Adrenal gland (tissue), 12 donors: ENCODE measurements around the gene LILRA6. TPM values are rescaled to one million over a fixed set of nuclear protein-coding genes. Genes with fewer than 3 reads are reported as not detected.

Source experiments
- DNase-seq, 7 donors: peaks; one replicate each; pipeline ENCODE4 v3.0.0-alpha.2; 2019 to 2020
- H3K27ac ChIP-seq, 5 donors: fragments of 200-600 bp; sonication (generic) in 4 of 5; 1 replicate in 3 of 5; 2 replicates in 2 of 5; pipeline versions ENCODE4 v1.5.1 to v1.8.0; 2016 to 2020; ENCODE audit warnings: mild to moderate bottlenecking in 1 of 5
- H3K27me3 ChIP-seq: fragments of 200-600 bp; 2 replicates; pipeline ENCODE4 v1.8.0; 2021
- H3K36me3 ChIP-seq, 2 donors: fragments of 200-600 bp; replicated peaks in 1 of 2; 1 replicate in 1 of 2; 2 replicates in 1 of 2; pipeline versions ENCODE4 v1.5.1 to v1.8.0; 2018 to 2022
- H3K4me1 ChIP-seq, 2 donors: fragments of 200-600 bp; replicated peaks in 1 of 2; 1 replicate in 1 of 2; 2 replicates in 1 of 2; pipeline versions ENCODE4 v1.5.1 to v1.8.0; 2018 to 2021
- H3K4me3 ChIP-seq, 4 donors: fragments of 200-600 bp; sonication (generic) in 3 of 4; one replicate each; pipeline ENCODE4 v1.5.1; 2016 to 2018
- H3K9me3 ChIP-seq, 3 donors: fragments of 200-600 bp; sonication (generic) in 1 of 3; replicated peaks in 1 of 3; 1 replicate in 2 of 3; 2 replicates in 1 of 3; pipeline versions ENCODE4 v1.5.1 to v1.8.0; 2016 to 2021
- CTCF ChIP-seq, 6 experiments: fragments of 450-650 bp in 4 of 6; fragments of 200-600 bp in 2 of 6; sonication (generic) in 1 of 6; IDR thresholded peaks; 1 replicate in 5 of 6; 2 replicates in 1 of 6; pipeline versions ENCODE4 v1.5.1 to v1.8.0; 2016 to 2021; ENCODE audit warnings: antibody characterized with exemption in 6 of 6, mild to moderate bottlenecking in 2 of 6, moderate library complexity in 1 of 6
- POLR2A ChIP-seq, 2 donors: fragments of 450-650 bp; IDR thresholded peaks; one replicate each; pipeline ENCODE4 v1.6.1; 2017; ENCODE audit warnings: antibody characterized with exemption in 2 of 2, mild to moderate bottlenecking in 2 of 2, moderate library complexity in 1 of 2
- WGBS, 4 donors: extraction: QIAGEN DNeasy Blood & Tissue Kit in 2 of 4; methylation state at CpG; one replicate each; pipeline versions ENCODE4 v1.1.5 to v1.1.7; 2013 to 2017; 5-methylcytosine and 5-hydroxymethylcytosine counted together
- intact Hi-C, 2 donors: fragments of 100-400 bp; cut with DNase I; formaldehyde crosslinking; loops; one replicate each; pipeline versions ENCODE4 v1.14.1 to v1.15.0; 2022 to 2023
- polyA plus RNA-seq, 3 donors: library from polyadenylated mRNA; stranded (reverse); fragments of 200-250 nt in 2 of 3; fragments of 350-450 nt in 1 of 3; fragmentation: Illumina TruSeq in 1 of 3; extraction: RNeasy Lipid Tissue Mini Kit (QIAGEN cat#74804) in 1 of 3; gene quantifications; one replicate each; pipeline ENCODE4 v1.2.3, GENCODE V29; 2013 to 2014
- total RNA-seq, 9 donors: library from RNA; depleted of rRNA in 4 of 9; stranded (reverse); fragments of >200 nt in 4 of 9; fragments of 120-200 nt in 1 of 9; fragmentation: NEBNext Ultra II Directional in 1 of 9; extraction: Animal tissue kit (Norgen Biotek cat#: 25700) in 1 of 9; gene quantifications; one replicate each; pipeline versions ENCODE4 v1.1.0 to v1.2.4, GENCODE V29; 2013 to 2023
- donor health status: healthy with polysubstance abuse.
- donor health status: Bipolar disorder and iron deficiency.
- donor health status: DM: yes; HTN: yes; CAD: no.
- donor health status: DM: no; HTN: no; CAD: no.
- donor health status: DM: no; HTN: no; CAD: no.
- donor health status: DM: yes; HTN: yes; CAD: no.

The LILRA6 gene
- total and polyA plus RNA-seq, 12 donors: 0.30 to 9.3 (median 4.8) TPM

- Histone ChIP-seq H3K4me1 (peaks cover 7% of the 10 kb centered on the region in 2 donors), H3K4me3 (peak within 1 kb of the TSS in 2 of 4 donors; percentile 6 to 30), H3K27ac (peak within 1 kb of the TSS in 2 of 5 donors; percentile 21 to 65), H3K27me3 (no peaks in the 10 kb centered on the region), H3K36me3 (no peaks in the 10 kb centered on the region), H3K9me3 (no peaks in the 10 kb centered on the region)
- intact Hi-C loops: no loop called here
- peak in 2 of 7 donors; percentile 30 to 50 for DNase-seq
- no peak for TF ChIP-seq POLR2A (IDR thresholded peaks at IDR 0.05)
- TF ChIP-seq CTCF (IDR thresholded peaks at IDR 0.05): no peak
- WGBS, 4 donors: 59 to 68% (median 64%) methylated on average over 5 to 9 of the region's 9 CpGs
Measured at GRCh38 chr19:54257116-54257480, 14.5 kb upstream of the LILRA6 start, which contains the start of gene LILRB5. TSS of gene LILRB5 (minus strand) at chr19:54257273. CDS start at chr19:54257193, 80 bp downstream.

- H3K9me3 ChIP-seq: no peaks in the 10 kb centered on the region
- WGBS, 4 donors: 74 to 86% (median 83%) methylated on average over 9 to 19 of the region's 19 CpGs
- no peaks in the 10 kb centered on the region for H3K27me3 ChIP-seq
- no peak for TF ChIP-seq CTCF (IDR thresholded peaks at IDR 0.05)
- TF ChIP-seq POLR2A (IDR thresholded peaks at IDR 0.05): no peak
- peaks cover 7% of the 10 kb centered on the region in 2 donors for H3K4me1 ChIP-seq
- intact Hi-C loops: no loop called here
- H3K27ac ChIP-seq: peak overlapping the region in 2 of 5 donors; percentile 21 to 65
- no peaks in the 10 kb centered on the region for H3K36me3 ChIP-seq
- H3K4me3 ChIP-seq: peak overlapping the region in 2 of 4 donors; percentile 6 to 30
- DNase-seq: peak in 1 of 7 donors; percentile 47
Measured at GRCh38 chr19:54256250-54257115, 13.9 kb upstream of the LILRA6 start.

- H3K27ac ChIP-seq: no peak overlapping the region
- TF ChIP-seq CTCF (IDR thresholded peaks at IDR 0.05): no peak
- no peak for TF ChIP-seq POLR2A (IDR thresholded peaks at IDR 0.05)
- H3K36me3 ChIP-seq: no peaks in the 10 kb centered on the region
- peak overlapping the region in 1 of 4 donors; percentile 12 for H3K4me3 ChIP-seq
- H3K4me1 ChIP-seq: peaks cover 7% of the 10 kb centered on the region in 2 donors
- H3K27me3 ChIP-seq: no peaks in the 10 kb centered on the region
- peak in 3 of 7 donors; percentile 39 to 62 (median 48) for DNase-seq
- 47 to 65% (median 61%) methylated on average over 14 to 26 of the region's 26 CpGs for WGBS, 4 donors
- H3K9me3 ChIP-seq: no peaks in the 10 kb centered on the region
- intact Hi-C loops: no loop called here
Measured at GRCh38 chr19:54255105-54255775, 12.7 kb upstream of the LILRA6 start.

GRCh38 chr19:54254195-54254906 is 11.8 kb upstream of the LILRA6 start:
- Histone ChIP-seq H3K36me3 (no peaks in the 10 kb centered on the region), H3K27me3 (no peaks in the 10 kb centered on the region), H3K27ac (no peak overlapping the region), H3K9me3 (no peaks in the 10 kb centered on the region), H3K4me1 (peaks cover 7% of the 10 kb centered on the region in 2 donors), H3K4me3 (no peak overlapping the region)
- WGBS, 4 donors: 70 to 78% (median 73%) methylated on average over 8 to 17 of the region's 17 CpGs
- TF ChIP-seq POLR2A (IDR thresholded peaks at IDR 0.05) (no peak), CTCF (IDR thresholded peaks at IDR 0.05) (no peak)
- intact Hi-C loops: no loop called here
- DNase-seq: peak in 1 of 7 donors; percentile 18
